ENCODE results near the gene GALNT16.
A peak's percentile ranks its signal among the peaks of the same experiment; 100 is the strongest.

The GALNT16 gene

DNA sequence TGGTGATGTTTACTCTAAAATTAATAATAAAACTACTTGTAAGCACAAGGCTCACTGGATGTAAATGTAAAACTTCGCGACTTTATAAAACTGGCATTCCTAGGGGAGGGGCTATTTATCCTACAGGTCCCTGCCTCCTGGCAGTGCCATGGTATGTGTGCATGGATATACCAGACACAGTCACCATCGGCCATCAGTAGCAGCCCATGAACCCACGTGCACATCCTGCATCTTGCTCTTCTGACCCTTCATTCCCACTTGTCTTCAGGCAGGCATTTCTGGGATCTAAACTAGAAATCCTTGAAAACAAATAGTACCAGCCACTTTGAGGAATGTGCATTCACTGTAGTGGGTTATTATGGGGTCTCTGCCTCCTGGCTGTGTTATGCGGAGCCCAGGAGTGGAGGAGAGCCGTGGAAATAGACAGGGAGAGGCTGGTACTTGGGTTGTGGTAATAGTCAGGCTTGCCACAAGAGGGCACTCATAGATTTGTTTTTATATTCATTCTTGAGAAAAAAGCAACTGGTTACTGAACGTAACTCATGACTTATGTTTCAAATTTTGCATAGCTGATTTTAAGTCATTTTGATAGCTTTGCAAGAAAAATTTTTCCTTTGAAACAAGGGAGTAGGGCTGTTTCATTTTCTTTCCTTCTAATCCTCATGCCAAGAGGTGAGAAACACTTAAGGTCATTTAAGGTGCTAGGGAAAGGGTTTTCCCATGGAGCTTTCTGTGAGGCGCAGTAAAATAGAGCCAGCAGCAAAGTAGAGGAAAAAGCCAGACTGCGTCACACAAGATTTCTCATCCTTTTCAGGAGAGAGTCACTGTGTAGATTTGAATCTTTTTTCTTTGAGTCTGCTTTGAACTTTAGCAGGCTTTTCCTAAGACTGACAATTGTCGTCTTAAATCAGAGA is 17.4 kb upstream of the GALNT16 start:
- peak; percentile 28 for ATAC-seq
- peak; percentile 46 for DNase-seq

DNA sequence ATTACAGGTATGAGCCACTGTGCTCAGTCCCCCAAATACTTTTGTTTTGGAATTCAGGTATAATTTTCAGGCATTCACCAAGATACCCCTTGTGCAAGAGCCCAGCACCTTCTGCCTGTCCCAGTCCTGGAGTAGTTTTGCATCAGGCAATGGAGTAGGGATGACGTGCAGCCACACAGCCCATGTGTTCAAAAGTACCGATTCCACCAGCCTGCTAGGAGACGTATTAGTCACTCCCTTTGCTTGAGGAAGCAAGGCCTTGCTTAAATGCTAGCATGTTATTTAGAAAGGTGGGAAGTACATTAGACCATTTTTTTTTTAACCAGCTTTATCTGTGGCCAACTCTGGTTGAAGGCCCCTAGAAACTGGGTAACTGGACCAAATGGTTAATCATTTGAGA is 15.0 kb upstream of the GALNT16 start:
- ATAC-seq: peak; percentile 20

More for the DNA sequence above, 17.4 kb upstream of the GALNT16 start:
- H3K4me1 Mint-ChIP-seq: peaks cover 1% of the 10 kb centered on the region
- peaks cover 7% of the 10 kb centered on the region for H3K36me3 Mint-ChIP-seq (ENCODE audit: low read depth)
- no peak overlapping the region for H3K4me3 Mint-ChIP-seq
- H3K27ac Mint-ChIP-seq: no peak overlapping the region
- no peaks in the 10 kb centered on the region for H3K27me3 Mint-ChIP-seq
- H3K9me3 Mint-ChIP-seq: no peaks in the 10 kb centered on the region

DNA sequence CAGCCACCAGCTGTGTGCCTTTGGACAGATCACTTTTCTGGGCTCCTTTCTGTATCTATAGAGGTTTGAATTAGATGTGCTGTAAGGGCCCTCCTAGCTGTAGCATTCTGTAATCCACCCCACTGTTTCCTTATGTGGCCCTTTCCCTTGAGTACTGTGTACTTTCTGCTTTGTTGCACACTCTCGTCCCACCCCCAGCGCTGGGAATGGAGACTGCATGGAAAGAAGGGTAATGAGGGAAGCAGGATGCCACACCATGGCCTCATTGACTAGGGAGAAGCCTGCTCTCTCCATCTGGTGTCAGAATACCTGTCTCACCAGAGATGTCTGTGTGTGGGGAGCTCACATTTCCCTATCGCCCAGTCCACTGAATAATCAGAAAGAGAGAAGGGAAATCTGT is 13.6 kb upstream of the GALNT16 start:
- Mint-ChIP-seq H3K4me1 (peaks cover 1% of the 10 kb centered on the region), H3K36me3 (ENCODE audit: low read depth) (no peaks in the 10 kb centered on the region), H3K27me3 (no peaks in the 10 kb centered on the region), H3K4me3 (no peak overlapping the region), H3K9me3 (no peaks in the 10 kb centered on the region), H3K27ac (no peak overlapping the region)
- ATAC-seq (no peak), DNase-seq (no peak)

More for the DNA sequence above, 15.0 kb upstream of the GALNT16 start:
- no peaks in the 10 kb centered on the region for H3K36me3 Mint-ChIP-seq (ENCODE audit: low read depth)
- DNase-seq: no peak
- H3K9me3 Mint-ChIP-seq: no peaks in the 10 kb centered on the region
- peaks cover 1% of the 10 kb centered on the region for H3K4me1 Mint-ChIP-seq
- no peaks in the 10 kb centered on the region for H3K27me3 Mint-ChIP-seq
- no peak overlapping the region for H3K4me3 Mint-ChIP-seq
- no peak overlapping the region for H3K27ac Mint-ChIP-seq

DNA sequence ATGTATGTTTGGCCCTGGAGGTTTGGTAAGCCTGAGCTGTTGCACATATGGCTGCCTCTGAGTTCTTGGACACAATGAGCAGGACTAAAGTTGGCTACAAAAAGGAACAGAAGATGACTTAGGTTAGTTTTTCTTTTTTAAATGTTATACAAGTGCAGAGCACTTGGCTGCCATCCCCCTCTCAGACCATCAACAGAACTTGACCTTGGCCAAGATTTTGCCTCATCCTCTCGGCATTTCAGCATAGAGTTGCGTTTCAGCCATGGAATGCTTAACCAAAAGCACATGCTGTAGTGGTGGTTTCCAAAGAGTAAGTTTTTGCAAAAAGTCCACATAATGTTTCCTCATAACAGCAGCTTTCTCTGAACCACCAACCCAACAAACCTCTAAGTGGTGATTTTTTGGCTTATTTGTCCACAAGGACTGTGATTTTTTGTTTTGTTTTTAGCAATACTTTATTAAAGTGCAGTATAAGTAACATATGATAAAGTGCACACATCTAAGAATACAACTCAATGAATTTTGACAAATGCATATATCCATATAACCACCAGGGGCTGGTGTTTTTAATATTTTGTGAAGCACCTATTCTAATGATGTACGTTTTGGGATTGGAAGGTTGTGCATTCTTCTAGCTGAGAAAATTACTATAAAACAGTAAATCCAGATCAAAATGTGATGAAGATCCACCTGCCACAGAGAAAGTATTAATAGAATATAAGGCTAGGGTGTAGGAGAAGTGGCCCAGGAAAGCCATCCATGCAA is 12.1 kb upstream of the GALNT16 start:
- no peak for ATAC-seq
- H3K27me3 Mint-ChIP-seq: no peaks in the 10 kb centered on the region
- no peaks in the 10 kb centered on the region for H3K9me3 Mint-ChIP-seq
- no peak overlapping the region for H3K4me3 Mint-ChIP-seq
- H3K36me3 Mint-ChIP-seq (ENCODE audit: low read depth): no peaks in the 10 kb centered on the region
- no peak overlapping the region for H3K27ac Mint-ChIP-seq
- H3K4me1 Mint-ChIP-seq: no peaks in the 10 kb centered on the region
- DNase-seq: no peak

DNA sequence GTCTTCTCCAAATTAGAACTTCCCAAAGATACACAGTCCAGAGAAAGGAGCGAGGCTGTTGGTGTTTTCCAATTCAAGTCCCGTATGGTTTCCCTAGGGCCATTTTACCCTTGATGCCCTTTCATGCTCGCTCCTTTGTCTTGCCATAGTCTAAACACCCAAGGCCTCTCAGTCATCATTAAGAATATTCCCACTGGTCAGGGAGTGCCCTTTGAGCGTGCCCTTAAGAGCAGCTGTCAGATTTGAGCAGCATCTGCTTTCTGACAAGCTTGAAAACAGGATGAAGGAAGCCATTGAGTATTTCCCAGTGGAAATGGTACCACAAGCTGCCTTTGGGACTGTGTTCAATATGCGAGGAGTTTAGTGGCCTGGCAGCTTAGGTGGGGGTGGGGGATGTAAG is 10.4 kb upstream of the GALNT16 start:
- no peak overlapping the region for H3K27ac Mint-ChIP-seq
- no peaks in the 10 kb centered on the region for H3K4me1 Mint-ChIP-seq
- DNase-seq (no peak), ATAC-seq (no peak)
- H3K9me3 Mint-ChIP-seq: no peaks in the 10 kb centered on the region
- peaks cover 4% of the 10 kb centered on the region for H3K27me3 Mint-ChIP-seq
- no peaks in the 10 kb centered on the region for H3K36me3 Mint-ChIP-seq (ENCODE audit: low read depth)
- H3K4me3 Mint-ChIP-seq: no peak overlapping the region

DNA sequence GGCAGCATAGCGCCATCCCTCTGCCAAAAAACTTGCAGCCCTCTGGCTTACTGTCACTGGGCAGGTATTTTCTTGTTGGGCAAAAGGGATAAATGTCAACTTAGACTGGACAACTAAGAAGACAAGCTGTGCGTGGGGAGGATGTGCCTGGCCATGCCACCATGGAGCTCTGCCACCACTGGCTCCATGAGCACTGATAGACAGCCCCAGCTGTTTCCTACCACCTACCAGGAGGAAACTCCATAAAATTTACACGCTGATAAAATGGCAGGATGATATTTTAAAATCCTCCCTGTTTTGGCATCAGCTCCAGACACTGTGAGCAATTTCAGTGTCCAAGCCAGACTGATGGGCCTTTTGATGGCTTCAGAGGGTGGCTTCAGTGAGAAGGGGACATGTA is 7.1 kb upstream of the GALNT16 start:
- Mint-ChIP-seq H3K4me3 (no peak overlapping the region), H3K36me3 (ENCODE audit: low read depth) (no peaks in the 10 kb centered on the region), H3K4me1 (no peaks in the 10 kb centered on the region), H3K9me3 (no peaks in the 10 kb centered on the region), H3K27me3 (peaks cover 17% of the 10 kb centered on the region), H3K27ac (no peak overlapping the region)
- ATAC-seq: no peak
- DNase-seq: no peak

DNA sequence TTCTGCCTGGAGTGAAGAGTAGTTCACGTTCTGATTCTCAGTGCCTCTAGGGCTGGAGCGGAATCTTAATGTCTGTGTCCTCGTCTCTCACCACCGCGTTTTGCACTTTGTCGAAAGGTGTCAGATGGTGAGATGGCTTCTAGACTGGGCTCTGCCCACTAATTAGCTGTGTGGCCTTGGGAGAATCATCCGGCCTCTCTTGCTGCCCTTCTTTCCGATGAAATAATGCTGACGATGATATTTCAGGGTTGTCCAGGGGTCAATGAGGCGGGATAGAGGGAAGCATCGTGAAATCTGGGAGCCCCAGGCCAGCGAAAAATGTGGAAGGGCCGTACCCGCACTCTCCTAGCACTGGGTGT is 811 bp upstream of the GALNT16 start:
- peaks cover 59% of the 10 kb centered on the region for H3K27me3 Mint-ChIP-seq
- ATAC-seq: no peak
- no peak for DNase-seq

DNA sequence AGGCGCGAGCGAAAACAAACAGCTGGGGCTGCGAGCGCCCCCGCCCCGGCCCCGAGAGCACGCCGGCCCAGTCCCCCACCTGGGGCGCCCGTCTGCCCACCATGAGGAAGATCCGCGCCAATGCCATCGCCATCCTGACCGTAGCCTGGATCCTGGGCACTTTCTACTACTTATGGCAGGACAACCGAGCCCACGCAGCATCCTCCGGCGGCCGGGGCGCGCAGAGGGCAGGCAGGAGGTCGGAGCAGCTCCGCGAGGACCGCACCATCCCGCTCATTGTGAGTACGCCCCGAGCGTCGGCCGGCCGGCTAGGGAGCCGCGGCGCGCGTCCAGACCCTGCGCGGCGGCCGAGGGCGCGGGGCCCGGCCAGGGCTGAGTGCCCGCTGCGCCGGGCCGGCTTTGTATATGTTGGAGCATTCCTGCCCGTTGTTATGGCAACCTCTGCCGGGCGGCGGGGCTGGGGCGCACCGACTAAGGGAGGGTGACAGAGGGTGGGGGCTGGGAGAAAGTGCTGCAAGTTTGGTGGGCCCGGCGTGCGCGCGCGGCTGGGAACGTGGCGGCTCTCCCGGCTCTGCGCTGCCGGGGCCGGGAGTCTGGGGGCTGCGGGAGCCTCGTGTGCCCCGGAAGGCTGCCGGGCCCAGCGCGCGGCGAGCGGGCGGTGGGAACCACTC is 367 bp downstream of the GALNT16 start:
- Mint-ChIP-seq H3K27me3 (peaks cover 56% of the 10 kb centered on the region), H3K9me3 (no peaks in the 10 kb centered on the region)
- DNase-seq: no peak

More for the DNA sequence above, 811 bp upstream of the GALNT16 start:
- peaks cover 5% of the 10 kb centered on the region for H3K4me1 Mint-ChIP-seq
- peak overlapping the region; percentile 2 for H3K4me3 Mint-ChIP-seq
- H3K27ac Mint-ChIP-seq: no peak overlapping the region
- no peaks in the 10 kb centered on the region for H3K36me3 Mint-ChIP-seq (ENCODE audit: low read depth)
- H3K9me3 Mint-ChIP-seq: no peaks in the 10 kb centered on the region

DNA sequence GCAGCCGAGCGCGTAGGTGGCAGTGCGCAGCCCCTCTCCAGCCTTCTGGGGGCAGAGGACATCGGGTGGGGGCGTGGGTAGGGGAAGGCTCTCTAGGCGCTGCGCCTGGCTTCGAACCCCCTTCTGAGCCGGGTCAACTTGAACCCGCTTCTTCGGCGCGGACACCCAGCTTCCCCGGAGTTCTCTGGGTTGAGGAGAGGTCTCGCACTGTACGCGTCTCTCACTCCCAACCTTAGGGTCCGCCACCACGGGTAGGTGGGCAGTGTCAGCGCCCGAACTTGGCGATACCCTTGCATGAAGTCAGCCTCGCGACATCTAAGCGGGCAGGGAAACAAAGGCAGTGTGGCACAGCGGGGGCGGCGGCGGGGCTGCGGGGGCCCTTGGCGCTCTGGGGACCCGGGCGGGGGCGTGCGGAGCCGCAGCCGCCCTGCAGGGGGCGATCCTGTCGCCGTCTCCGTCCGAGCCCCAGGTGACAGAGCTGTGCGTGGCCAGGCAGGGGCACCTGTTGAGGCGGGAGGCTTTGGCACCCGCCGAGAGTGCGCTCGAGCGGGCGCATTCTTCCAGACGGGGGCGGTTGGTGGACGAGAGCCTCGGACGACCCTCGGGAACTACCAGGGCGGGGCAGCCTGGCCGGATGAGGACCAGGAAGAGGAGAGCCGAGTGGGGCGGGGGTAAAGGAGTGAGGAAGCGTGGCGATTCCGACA is 1.1 kb downstream of the GALNT16 start:
- H3K27ac Mint-ChIP-seq: no peak overlapping the region
- peak; percentile 55 for DNase-seq
- ATAC-seq: peak; percentile 70
- peaks cover 56% of the 10 kb centered on the region for H3K27me3 Mint-ChIP-seq
- H3K4me3 Mint-ChIP-seq: peak overlapping the region; percentile 49
- H3K9me3 Mint-ChIP-seq: no peaks in the 10 kb centered on the region
- H3K4me1 Mint-ChIP-seq: peaks cover 5% of the 10 kb centered on the region
- no peaks in the 10 kb centered on the region for H3K36me3 Mint-ChIP-seq (ENCODE audit: low read depth)

More for the DNA sequence above, 367 bp downstream of the GALNT16 start:
- no peak for ATAC-seq
- Mint-ChIP-seq H3K36me3 (ENCODE audit: low read depth) (no peaks in the 10 kb centered on the region), H3K4me3 (peak overlapping the region; percentile 63), H3K27ac (no peak overlapping the region), H3K4me1 (peaks cover 5% of the 10 kb centered on the region)

DNA sequence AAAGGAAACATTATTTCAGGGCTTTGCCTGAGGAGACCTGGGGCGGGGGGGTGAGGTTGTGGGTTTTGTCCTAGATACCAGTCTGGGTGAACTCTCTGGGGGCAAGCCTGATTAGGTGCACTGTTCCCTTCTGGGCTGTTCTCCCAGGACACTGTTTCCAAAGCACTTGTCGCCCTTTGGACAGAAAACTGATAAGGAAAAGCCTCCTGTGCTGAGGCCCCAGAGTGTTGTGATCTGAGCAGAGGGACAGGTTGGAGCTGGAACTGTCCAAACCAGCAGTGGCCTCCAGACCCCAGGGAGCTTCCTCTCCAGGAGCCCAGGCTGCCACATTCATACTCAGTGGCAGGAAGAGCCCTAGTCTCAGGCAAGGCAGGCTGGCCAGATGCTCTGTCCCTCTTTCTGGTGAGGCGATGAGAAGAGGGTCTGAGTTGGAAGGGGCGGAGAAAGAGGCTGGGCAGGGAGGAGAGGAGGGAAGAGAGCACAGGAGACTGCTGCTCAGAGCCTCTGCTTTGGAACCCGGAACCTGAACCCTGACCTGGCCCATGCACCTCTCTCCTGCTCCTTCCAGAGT is 1.9 kb downstream of the GALNT16 start:
- Mint-ChIP-seq H3K4me1 (peaks cover 5% of the 10 kb centered on the region), H3K27ac (no peak overlapping the region), H3K4me3 (peak overlapping the region; percentile 49), H3K36me3 (ENCODE audit: low read depth) (no peaks in the 10 kb centered on the region), H3K9me3 (no peaks in the 10 kb centered on the region), H3K27me3 (peaks cover 54% of the 10 kb centered on the region)
- DNase-seq (no peak), ATAC-seq (no peak)

DNA sequence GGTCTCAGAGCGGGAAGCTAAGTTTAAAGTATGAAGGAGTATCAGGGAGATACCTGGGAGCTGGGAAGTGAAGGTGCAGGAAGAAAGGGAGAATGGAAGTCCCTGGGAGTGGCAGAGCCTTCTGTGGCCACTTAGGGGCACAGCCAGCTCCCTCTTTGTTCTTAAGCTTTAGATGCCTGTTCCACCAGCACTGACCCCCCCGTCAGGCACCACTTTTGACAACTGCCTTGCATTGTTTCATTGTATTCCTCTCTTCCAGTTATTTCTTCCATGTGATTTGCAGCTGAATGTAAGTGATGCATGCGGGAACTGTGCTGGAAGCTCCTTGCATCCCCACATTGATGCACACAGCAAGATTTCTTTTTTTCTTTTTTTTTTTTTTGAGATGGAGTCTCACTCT is 2.6 kb downstream of the GALNT16 start:
- no peak overlapping the region for H3K4me3 Mint-ChIP-seq
- H3K9me3 Mint-ChIP-seq: no peaks in the 10 kb centered on the region
- no peak overlapping the region for H3K27ac Mint-ChIP-seq
- H3K4me1 Mint-ChIP-seq: peaks cover 5% of the 10 kb centered on the region
- ATAC-seq (no peak), DNase-seq (no peak)
- no peaks in the 10 kb centered on the region for H3K36me3 Mint-ChIP-seq (ENCODE audit: low read depth)
- peaks cover 49% of the 10 kb centered on the region for H3K27me3 Mint-ChIP-seq

DNA sequence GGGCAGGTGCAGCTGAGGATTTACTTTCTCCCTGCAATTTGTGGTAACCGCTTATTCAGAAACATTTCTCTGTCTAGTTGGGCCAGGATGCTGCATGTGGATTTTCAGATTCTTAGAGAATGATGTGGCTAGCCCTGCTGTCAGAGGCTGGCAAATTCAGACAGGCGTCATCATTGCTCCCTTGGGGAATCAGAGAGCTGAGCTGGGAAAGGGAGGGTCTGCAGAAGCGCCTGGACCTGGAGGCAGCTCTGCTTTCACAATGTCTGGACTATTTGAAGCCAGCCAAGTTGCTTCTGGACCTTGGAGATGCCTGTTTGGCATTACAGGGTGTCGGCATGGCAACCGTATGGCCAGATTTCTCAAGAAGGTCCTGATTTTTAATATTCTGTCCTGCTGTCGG is 3.4 kb downstream of the GALNT16 start:
- DNase-seq (no peak), ATAC-seq (no peak)
- Mint-ChIP-seq H3K36me3 (ENCODE audit: low read depth) (no peaks in the 10 kb centered on the region), H3K4me1 (peaks cover 5% of the 10 kb centered on the region), H3K4me3 (no peak overlapping the region), H3K27ac (no peak overlapping the region), H3K9me3 (no peaks in the 10 kb centered on the region), H3K27me3 (peaks cover 41% of the 10 kb centered on the region)

DNA sequence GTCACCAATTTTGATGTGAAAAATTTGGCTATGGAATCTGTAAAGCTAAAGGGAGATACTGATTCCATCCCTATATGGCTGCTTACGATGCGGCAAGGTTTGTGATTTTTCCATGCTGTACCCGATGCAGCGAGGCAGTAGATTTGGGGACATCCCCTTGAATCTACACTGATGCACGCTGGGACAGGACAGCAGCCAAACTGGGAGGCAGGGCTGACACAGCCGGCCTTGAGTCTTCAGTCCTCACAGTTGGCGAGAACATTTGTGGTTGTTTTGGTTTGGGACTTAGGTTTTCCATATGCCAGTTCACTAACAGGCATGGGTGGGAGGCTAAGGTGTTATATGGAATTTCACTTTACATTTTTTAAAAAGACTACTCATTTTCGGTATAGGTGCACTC is 3.8 kb downstream of the GALNT16 start:
- H3K9me3 Mint-ChIP-seq: no peaks in the 10 kb centered on the region
- ATAC-seq (no peak), DNase-seq (no peak)
- peaks cover 5% of the 10 kb centered on the region for H3K4me1 Mint-ChIP-seq
- H3K4me3 Mint-ChIP-seq: no peak overlapping the region
- H3K27me3 Mint-ChIP-seq: peaks cover 37% of the 10 kb centered on the region
- no peak overlapping the region for H3K27ac Mint-ChIP-seq
- no peaks in the 10 kb centered on the region for H3K36me3 Mint-ChIP-seq (ENCODE audit: low read depth)

Measured in activated naive CD8-positive, alpha-beta T cell treated with anti-CD3 and anti-CD28 coated beads, Interleukin-2, amount 50 U/mL, for 24 hours (primary cell).